ENCODE results near the gene PTPRD. TPM values are rescaled to one million over a fixed set of nuclear protein-coding genes. Genes with fewer than 3 reads are reported as not detected.
"Not testable (repeated sequence)": the region's sequence is repeated elsewhere in the genome, so short reads cannot be mapped to it uniquely, and the experiment has no call there.

PTPRD gene
- polyA plus RNA-seq, 12 donors = 35.0 to 104 (median 78.4) TPM; not detected in 1

DNA sequence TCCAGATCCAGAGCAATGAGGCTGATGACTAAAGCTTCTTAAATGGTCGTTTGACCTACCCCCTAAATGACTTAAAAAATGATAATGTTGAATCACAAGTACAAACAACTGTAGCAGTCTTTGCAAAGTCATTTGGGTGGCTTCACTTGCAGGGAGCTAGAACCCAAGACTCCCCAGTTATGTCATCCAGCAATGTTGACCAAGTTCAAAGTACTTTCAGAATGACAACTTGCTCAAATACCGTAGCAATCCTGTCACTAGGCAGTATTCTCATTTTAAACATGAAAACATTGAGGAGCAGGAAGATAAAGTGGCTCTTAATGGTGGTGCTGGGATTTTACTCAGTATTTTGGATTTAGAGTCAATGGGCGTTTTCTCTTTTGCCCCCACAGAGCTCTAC, 1596.2 kb downstream of the PTPRD start:
- no peak for DNase-seq

DNA sequence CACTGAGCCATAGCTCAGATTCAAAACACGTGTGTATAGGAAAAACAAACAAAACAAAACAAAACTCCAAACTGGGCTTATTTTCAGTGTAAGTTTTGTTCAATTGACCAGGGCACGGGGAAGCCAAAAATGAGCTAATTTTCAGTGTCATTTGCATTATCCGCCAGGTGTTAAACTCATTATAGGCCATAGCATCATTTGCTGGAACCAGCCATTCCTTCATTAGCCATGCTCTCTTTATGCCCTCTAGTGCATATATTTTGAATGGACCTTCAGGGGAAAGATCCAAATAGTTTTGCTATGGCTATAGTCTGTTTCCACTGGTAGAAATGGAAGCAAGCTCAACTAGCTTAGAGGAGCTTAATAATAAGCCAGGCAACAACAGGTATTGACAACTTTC, 1608.0 kb downstream of the PTPRD start:
- peak; percentile 50 for DNase-seq

DNA sequence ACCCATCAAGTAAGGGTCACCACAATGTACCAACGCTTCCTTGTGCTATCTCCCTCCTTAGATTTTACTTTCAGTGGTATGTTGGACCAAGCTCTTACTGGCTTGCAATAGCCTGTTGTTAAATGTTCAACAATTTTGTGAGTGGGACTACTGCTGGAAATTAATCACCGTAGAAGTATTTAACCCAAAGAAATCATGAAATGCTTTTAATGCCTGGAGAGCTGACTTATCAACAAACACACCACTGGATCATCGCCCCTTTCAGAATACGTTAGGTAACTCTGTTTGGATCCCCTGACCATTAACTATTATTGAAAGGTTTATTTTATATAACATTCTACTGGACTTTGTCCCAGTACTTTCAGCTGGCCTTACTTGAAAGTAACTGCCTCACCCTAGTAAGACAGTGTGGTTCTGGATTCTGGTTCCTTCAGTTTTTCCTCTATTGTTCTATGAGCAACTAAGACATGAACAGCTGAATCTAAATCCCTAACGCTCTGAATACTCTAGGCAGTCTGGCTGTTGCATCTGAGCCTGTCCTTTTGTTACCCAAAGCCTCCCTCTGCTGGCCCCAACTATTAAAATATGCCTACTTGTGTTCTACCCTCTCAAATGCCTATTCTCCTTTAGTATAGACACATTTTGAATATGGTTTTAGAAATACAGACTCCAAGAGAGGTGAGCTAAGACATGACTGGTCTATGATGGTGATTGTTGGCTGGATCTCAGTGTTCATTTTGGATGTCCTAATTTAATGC, 1609.8 kb downstream of the PTPRD start:
- no peak for DNase-seq

DNA sequence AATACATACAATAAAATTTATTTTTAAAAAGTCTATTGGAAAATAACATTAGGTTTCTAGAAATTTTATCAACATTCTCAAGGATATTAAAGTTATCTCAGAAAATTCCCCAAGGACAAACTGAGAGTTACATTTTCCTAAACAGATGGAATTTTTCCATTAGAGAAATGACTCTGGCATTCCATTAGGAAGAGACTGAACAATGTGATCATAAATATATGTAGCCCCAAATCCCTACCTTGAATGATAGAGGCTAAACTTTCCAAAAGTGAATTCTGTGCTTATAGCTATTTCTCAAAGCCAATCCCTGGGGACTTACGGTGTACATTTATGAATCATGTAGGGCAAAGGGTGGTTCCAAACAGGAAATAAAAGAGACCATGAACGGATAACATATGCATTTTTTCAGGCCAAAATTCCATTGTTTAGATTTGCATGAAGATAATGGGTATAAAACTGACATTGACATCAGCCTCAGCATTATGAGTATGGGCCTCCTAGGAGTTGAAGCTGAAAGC, 1632.2 kb downstream of the PTPRD start:
- DNase-seq = no peak

DNA sequence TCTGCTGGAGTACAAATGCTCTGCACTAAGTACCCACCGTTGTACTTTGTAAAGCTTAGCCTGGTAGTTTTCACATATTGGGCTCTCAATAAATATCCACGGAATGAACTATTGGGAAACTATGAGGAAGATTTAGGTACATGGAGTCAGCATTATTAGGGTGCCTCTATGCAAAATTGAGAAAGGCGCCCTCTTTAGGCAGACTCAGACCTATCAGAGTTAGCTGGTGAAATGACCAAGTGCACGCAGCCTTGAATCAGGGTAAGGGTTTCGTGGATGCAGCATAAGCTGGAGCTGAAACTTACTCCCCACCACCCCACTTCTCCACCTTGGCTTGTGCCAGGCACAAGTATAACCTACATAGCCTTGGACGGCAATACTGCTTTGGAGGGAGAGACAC, 1634.5 kb downstream of the PTPRD start:
- DNase-seq = no peak

DNA sequence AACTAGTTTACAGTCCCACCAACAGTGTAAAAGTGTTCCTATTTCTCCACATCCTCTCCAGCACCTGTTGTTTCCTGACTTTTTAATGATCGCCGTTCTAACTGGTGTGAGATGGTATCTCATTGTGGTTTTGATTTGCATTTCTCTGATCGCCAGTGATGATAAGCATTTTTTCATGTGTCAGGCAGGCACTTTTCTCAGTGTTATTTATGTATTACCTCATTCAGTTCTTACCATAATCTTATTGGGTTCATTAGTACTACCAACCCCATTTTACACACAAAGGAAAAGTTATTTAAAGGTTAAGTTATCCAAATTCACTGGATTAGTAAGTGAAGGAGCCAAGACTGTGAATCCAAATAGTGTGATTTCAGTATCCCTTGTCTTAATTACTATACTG, 1644.5 kb downstream of the PTPRD start:
- DNase-seq = not testable (repeated sequence)

DNA sequence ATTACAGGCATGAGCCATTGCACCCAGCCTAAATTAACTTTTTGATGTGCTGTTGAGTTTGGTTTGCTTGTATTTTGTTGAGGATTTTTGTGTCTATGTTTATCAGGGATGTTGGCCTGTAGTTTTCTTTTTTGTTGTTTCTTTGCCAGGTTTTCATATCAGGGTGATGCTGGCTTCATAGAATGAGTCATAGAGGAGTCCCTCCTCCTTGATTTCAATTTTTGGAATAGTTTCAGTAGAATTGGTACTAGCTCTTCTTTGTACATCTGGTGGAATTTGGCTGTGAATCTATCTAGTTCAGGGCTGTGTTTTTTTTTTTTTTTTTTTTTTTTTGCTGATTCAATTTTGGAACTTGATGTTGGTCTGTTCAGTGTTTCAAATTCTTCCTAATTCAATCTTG, 1648.9 kb downstream of the PTPRD start:
- DNase-seq = no peak

DNA sequence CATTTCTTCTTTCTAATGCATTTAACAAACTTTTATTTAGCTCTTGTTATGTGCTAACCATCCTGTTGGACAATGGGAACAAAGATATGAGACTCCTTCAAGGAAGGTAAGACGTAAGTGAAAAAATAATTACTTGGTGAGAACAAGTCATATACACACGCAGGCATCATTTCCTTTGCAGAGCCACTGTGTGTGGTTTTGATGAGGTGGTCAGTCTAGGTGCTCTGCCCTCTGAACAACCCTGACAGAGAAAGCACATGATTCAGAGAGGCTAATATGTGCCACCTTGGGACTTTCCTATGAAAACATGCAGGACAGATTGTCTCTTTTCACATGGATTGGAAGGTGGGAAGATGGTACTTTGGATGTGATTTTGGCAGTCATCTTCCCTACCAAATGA, 1650.7 kb downstream of the PTPRD start:
- DNase-seq = no peak

DNA sequence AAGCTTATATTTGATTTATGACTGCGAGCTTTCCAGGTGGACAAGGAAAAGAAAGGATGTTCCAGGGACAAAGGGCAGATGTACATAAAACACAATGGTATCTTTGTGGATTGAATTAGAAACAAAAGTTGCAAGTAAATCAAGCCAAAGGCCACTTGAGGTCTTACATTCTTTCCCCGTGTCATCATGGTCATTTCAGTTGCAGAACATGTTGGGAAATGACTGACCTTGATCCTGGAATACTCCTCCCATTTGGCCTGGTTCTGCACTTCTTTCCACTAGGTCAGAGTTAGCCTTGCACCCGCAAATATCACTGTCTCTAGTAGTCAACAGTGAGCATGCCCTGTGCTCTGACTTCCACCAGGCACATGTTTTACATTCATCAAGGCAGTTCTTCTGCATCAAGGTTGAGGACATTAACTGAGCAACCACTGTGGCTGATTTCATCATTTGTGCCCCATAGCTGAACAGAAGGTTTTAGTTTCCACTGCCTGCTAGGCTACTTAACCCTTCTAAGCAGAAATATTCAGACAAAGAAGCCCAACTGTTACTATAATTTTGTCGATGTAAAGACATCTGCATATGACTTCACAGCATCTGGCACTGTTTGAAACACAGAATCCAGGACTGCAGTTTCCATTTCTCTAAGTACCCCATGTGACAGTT, 1651.5 kb downstream of the PTPRD start:
- DNase-seq = peak; percentile 60

DNA sequence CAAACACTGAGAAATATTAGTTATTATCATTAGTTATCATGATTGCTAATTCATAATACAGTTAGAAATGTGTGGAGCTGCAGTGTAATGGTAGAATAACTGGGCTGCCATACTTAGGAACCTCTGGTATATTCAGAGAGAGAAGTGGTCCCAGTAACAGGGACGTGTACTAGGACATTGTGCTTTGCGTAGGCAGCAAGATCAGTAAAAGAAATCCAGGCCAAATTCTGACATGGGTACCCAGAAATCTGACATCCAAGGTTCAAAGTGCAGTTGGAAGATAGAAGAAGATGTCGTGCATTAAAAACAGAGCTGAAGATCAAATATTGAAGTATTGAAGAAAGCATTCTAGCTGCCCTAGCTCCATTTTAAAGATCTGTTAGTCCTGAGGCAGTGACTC, 1652.5 kb downstream of the PTPRD start:
- DNase-seq = no peak

DNA sequence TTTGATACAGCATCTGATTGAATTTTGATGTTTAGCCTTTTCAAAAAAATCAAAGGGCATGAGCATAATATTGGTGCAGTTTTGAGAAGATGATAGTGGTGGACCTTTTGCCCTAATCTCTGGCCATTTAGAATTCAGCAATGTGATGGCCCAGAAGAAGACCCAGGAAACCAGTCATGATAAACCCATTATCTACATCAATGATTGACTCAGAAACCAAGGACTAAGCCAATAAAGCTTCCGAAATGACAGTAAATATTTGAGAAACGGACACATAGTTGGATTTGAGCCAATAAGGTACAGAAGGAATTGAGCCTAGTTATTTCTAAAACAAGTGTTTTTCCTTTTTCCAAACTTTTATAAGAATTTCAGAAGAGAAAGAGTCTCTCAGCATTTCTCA, 1654.4 kb downstream of the PTPRD start:
- no peak for DNase-seq

DNA sequence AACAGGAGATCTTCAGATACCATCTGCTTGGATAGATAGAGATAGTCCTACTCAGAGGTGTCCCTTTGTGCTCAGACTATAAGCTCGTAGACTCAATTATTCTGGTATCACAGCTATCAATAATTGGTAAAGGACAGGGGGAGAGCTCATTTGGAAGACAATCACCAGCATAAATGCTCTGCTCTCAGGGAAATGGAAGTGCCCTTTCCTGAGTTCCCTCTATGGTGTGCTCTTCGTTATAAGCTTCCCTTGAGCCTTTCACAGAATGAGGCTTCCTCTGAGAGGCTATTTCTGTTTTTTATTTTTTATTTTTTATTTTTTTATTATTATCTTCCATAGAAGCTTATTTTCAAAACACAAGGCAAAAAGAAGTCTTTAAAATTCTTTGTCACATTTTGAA, 1657.5 kb downstream of the PTPRD start:
- no peak for DNase-seq

DNA sequence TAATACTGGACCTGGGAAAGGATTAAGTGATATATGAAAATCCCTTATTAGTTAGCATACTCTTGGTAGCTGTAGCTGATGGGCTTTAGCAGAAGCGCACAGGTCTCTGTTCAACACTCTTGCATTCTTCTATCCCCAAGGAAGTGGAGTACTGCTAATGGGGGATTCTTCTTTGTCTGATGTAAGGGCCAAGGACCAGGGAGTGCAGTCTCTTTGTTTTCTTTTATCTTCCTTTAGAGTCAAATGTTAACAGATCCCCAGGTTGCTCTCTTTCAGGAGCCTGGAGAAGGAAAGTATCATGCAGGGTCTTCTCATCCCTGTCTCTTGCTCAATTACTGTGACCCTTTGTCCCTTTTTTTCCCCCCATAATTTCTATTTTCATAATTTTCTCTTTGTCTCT, 1666.3 kb downstream of the PTPRD start:
- no peak for DNase-seq

DNA sequence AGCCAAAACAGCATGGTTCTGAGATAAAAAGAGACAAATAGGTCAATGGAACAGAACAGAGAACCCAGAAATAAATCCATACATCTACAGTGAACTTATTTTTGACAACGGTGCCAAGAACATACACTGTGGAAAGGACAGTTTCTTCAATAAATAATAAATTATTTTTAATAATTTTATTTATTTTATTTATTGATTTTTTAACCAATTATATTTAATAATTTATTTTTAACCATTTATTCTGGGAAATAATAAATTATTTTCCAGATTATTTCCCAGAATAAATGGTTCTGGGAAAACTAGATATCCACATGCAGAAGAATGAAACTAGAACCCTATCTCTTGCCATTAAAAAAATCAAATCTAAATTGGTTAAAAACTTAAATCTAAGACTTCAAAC, 1669.4 kb downstream of the PTPRD start:
- DNase-seq = no peak

DNA sequence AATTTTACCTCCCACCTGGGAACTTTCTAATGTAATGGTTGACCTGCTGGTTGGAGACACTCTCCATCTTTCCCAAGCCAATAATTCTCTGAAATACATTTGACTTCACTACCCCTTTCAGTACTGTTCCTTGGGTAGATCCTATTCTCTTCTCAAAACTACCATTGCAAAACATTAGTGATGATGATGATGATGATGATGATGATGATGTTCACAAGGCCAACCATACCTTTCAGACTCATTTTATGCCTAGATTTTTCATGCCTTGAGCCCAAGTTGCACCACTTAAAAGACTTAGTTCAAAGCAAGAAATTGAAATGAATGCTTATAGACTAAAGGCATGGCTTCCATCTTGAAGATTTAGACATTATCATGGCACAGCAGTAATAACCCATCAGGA, 1672.2 kb downstream of the PTPRD start:
- no peak for DNase-seq

DNA sequence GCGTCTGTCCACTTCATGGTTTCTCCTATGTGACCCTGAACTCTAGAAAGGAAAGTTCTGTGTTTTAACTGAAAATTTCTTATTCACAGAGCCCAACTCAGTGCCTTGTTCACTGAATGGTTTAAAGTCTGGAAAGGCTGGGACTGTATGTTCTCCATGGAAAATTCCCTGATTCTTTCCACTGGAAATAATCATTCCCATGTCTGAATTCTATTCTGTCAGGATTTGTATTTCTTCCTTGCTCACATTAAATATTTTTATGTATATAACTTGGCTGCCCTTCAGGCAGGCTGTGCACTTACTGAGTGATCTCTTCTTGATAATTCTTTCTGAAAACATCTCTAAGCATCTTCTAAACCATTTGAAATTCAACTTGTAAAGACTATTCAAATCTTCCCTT, 1686.3 kb downstream of the PTPRD start:
- DNase-seq = peak; percentile 21

DNA sequence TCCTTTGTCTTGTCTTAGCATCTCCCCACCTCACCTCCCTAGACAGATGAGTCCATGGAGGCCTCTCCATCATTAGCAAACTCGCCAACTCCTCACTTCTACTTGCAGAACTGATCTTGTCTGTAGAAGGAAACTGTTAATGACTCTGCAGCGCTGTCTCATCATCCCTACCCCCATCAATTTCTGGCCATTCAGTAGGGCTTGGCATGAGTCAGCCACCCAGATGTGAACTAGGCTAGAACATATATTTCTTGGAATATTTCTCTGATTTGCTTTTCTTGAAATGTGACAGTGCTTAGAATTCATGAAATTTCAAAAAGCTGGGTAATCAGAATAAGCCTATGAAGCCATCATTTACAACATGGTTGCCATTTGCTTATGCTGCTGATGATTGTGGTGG, 1688.2 kb downstream of the PTPRD start:
- no peak for DNase-seq

DNA sequence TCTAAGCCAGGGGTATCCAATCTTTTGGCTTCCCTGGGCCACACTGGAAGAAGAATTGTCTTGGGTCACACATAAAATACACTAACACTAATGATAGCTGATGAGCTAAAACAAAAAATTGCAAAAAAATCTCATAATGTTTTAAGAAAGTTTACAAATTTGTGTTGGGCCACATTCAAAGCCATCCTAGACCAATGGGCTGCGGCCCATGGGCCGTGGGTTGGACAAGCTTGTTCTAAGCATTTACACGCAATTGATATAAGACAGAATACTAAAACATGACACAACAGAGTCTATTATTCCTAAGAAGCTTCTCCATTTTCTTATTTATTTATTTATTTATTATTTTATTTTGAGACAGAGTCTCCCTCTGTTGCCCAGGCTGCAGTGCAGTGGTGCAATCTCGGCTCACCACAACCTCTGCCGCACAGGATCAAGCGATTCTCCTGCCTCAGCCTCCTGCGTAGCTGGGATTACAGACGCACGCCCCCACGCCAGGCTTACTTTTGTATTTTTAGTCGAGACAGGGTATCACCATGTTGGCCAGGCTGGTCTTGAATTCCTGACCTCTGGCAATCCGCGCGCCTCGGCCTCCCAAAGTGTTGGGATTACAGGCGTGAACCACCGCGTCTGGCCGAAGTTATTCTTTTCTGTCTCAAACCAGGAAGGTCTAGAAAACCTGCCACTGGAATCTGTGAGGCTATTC, 1692.2 kb downstream of the PTPRD start:
- not testable (repeated sequence) for DNase-seq

DNA sequence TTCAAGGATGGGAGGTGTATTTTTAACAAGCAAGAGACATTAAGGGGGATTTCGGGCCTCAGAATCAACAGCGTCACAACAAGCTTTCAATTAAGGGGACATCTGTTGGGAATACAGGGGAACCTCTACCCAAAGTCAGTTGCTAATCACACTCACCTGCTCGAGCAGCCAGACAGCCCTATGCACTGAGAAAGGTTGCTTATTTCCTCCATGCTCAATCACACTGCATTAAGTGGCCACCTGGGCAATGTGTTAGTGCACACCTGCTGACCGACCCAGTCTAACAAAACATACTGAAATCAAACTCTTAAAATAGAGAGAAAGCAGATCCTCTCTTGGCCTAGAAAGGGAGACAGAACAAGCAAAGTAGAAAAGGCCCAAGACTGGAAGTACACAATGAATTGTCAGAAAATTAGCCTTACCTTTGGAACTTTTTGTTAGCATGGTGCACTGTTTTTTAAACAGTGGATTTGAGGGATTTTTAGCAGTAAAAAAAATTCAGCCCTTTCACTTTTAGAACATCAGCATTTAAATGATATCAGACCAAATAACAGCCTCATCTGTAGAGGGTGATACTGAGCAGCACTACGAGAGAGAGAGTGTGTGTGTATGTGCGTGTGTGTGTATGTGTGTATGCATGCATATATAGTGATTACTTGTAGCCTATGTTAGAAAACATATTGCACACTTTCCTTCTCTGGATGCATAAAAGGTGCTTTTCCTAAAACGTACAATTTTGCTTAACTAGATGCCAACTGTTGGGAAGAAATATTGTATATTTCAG, 1694.7 kb downstream of the PTPRD start:
- DNase-seq = no peak

DNA sequence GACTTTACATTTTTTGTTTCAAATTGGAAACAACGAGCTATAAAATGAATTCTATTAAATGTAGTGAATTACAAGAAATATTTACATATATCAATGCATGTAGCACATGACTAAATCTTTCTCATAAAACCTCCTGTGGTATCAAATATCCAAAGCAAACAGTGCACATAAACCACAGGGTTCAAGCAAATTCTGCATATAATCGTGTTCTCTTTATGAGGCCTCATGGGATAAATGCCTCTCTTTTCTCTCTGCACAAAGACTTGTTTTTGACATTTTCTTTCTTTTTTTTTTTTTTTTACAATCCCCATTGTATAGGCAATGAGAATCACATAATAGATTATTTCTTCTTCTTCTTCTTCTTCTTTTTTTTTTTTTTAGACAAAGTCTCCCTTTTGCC, 1696.0 kb downstream of the PTPRD start:
- DNase-seq = no peak

DNA sequence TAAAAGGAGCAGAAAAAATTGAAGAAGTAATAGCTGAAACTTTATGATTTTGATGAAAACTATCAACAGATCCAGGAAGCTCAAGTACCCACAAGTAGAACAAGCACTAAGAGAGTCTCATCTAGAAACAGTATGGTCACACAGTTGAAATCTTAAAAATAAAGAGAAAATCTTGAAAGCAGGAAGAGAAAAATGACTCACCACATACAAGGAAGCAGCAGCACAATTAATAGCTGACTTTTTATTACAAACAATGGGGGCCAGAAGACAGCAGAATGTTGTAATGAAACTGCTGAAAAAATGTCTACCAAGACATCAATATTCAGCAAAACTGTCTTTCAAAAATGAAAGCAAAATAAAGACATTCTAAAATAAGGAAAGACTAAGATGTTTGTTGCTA, 1704.9 kb downstream of the PTPRD start:
- DNase-seq = no peak

DNA sequence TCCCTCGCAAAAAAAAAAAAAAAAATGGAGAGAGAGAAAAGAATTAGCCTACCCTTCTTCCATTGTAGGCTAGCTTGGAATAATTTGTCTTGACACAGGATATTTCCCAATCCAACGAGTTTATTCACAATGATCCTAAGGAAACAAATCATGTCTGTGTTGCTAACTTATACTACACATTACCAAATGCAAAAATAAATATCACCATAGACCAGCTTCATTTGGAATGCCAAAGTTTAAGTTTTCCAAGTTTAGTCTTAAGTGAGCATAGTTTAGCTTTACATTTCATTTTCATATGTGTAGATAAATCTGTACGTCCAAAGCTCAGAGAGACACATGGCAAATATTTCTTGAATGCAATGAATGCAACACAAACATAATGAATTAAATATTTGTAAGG, 1707.1 kb downstream of the PTPRD start:
- DNase-seq = no peak

All from muscle of arm (tissue), 12 donors.